Cardiac muscle cell (in vitro differentiated cells and primary cell): ENCODE measurements around the gene GRIA4. TPM values are rescaled to one million over a fixed set of nuclear protein-coding genes. Genes with fewer than 3 reads are reported as not detected.
"Not testable (repeated sequence)": the region's sequence is repeated elsewhere in the genome, so short reads cannot be mapped to it uniquely, and the experiment has no call there.

Source experiments
- DNase-seq, 2 donors: peaks; one replicate each; pipeline versions ENCODE4 v3.0.0 to v3.0.0-alpha.2; 2010 to 2017; ENCODE audit warnings: low read depth in 1 of 2, low spot score in 1 of 2
- H3K27ac ChIP-seq: fragments of 200-600 bp; sonication (generic); 2 replicates; pipeline ENCODE4 v1.5.1; 2016
- H3K27me3 ChIP-seq: fragments of 200-600 bp; sonication (generic); 2 replicates; pipeline ENCODE4 v1.6.0; 2016; ENCODE audit warnings: control low read depth
- H3K36me3 ChIP-seq: fragments of 200-600 bp; sonication (generic); 2 replicates; pipeline ENCODE4 v1.5.1; 2016; ENCODE audit warnings: control low read depth
- H3K4me1 ChIP-seq: fragments of 200-600 bp; sonication (generic); 2 replicates; pipeline ENCODE4 v1.8.1; 2017; ENCODE audit warnings: low read depth, mild to moderate bottlenecking, mixed run types
- H3K4me3 ChIP-seq: fragments of 200-600 bp; sonication (generic); 2 replicates; pipeline ENCODE4 v1.5.1; 2016; ENCODE audit warnings: mild to moderate bottlenecking
- H3K9me3 ChIP-seq: fragments of 200-600 bp; sonication (generic); 2 replicates; pipeline ENCODE4 v1.5.1; 2017; ENCODE audit warnings: low read depth, mild to moderate bottlenecking, control low read depth
- CTCF ChIP-seq: IDR thresholded peaks from 2 replicates; pipeline ENCODE4 v1.5.1; 2012; ENCODE audit warnings: low read depth, mild to moderate bottlenecking, low read length
- polyA plus RNA-seq: library from polyadenylated mRNA; unstranded; fragments of >200 nt; fragmentation: Nextera tagmentation; extraction: Ambion mirVana; gene quantifications from 2 replicates; pipeline ENCODE4 v1.2.1, GENCODE V29; 2016
- total RNA-seq: library from RNA; depleted of rRNA; stranded (reverse); fragments of >200 nt; gene quantifications from 2 replicates; pipeline ENCODE4 v1.2.3, GENCODE V29; 2016

The GRIA4 gene
- total and polyA plus RNA-seq, 2 experiments from 2014 or later = 20.8 to 36.6 TPM

DNA sequence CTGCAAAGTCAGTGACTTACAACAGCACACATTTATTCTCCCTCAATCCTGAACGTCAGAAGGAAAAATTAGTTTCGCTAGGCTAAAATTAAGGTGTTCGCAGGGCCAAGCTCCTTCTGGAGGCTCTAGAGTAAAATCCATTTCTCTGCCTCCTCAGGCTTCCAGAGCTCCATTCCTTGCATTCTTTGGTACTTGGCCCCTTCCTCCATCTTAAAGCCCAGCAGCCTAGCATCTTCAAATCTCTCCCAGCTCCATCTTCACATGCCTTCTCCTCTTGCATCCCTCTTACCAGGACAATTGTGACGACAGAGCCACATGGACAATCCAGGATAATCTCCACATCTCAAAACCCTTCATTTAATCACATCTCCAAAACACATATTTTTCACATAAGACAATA lies 165.0 kb downstream of the GRIA4 start:
- Histone ChIP-seq H3K36me3 (no peaks in the 10 kb centered on the region), H3K27me3 (no peaks in the 10 kb centered on the region), H3K27ac (no peak overlapping the region), H3K9me3 (no peaks in the 10 kb centered on the region), H3K4me3 (no peak overlapping the region), H3K4me1 (no peaks in the 10 kb centered on the region)
- TF ChIP-seq CTCF = no peak
- no peak for DNase-seq

DNA sequence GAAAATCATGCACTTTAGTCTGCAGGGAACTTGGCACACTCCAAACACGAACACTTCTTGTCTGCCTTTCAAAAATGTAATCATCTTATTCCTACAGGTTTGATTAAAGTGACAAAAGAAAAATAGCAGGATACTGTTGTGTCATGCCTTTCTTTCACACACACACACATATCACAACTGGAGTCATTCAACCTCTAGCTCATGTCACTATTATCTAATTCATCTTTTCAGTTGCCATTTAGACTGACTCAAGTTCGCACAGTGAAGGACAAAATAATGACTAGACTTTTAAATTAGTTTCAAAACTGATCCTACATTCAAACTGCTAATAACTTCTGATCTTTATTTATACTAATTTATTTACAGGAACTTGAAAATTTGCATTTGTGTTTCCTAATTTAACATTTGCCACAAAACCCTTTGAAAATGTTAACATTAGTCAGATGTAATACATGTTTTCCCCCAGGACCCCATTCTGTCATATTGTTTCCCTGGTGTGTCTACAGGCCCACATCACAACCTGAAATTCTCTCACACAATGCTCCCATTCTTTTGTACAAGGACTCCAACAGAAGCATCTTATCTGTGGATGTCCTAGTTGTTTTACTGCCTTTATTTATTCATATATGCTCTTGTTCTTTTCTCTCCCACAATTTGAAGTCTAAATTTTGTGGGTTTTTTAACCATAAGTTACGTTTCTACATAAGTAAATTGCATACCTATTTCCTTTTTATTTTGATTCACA lies 171.1 kb downstream of the GRIA4 start:
- H3K4me1 ChIP-seq = peaks cover 18% of the 10 kb centered on the region
- no peak for DNase-seq
- no peak for TF ChIP-seq CTCF
- H3K9me3 ChIP-seq = no peaks in the 10 kb centered on the region
- no peaks in the 10 kb centered on the region for H3K36me3 ChIP-seq
- H3K27ac ChIP-seq = no peak overlapping the region
- H3K4me3 ChIP-seq = no peak overlapping the region
- H3K27me3 ChIP-seq = no peaks in the 10 kb centered on the region

GRCh38 chr11:105781807-105782206 lies 171.9 kb downstream of the GRIA4 start:
- Histone ChIP-seq H3K4me3 (no peak overlapping the region), H3K4me1 (peaks cover 18% of the 10 kb centered on the region), H3K27me3 (no peaks in the 10 kb centered on the region), H3K9me3 (no peaks in the 10 kb centered on the region), H3K27ac (no peak overlapping the region), H3K36me3 (no peaks in the 10 kb centered on the region)
- TF ChIP-seq CTCF = no peak
- DNase-seq = no peak

- Histone ChIP-seq H3K4me1 (peaks cover 18% of the 10 kb centered on the region), H3K36me3 (no peaks in the 10 kb centered on the region), H3K9me3 (no peaks in the 10 kb centered on the region), H3K27me3 (no peaks in the 10 kb centered on the region), H3K27ac (no peak overlapping the region), H3K4me3 (no peak overlapping the region)
- no peak for TF ChIP-seq CTCF
- DNase-seq = no peak
Measured at GRCh38 chr11:105783216-105783615, 173.3 kb downstream of the GRIA4 start.

DNA sequence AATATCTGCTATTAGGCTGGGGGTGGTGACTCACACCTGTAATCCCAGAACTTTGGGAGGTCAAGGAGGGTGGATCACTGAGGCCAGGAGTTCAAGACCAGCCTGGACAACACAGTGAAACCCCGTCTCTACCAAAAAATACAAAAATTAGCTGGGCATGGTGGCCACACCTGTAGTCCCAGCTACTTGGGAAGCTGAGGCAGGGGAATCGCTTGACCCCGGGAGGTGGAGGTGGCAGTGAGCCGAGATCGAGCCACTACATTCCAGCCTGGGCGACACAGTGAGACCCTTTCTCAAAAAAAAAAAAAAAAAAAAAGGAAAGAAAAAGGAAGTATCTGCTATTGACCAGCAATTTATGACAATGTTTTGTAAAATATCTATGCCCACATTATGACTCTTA lies 176.0 kb downstream of the GRIA4 start:
- H3K27ac ChIP-seq, H3K9me3 ChIP-seq, H3K4me3 ChIP-seq, H3K36me3 ChIP-seq, H3K27me3 ChIP-seq, DNase-seq: not testable (repeated sequence)
- H3K4me1 ChIP-seq = peaks cover 15% of the 10 kb centered on the region

GRCh38 chr11:105786741-105787140 lies 176.9 kb downstream of the GRIA4 start:
- H3K27ac ChIP-seq = no peak overlapping the region
- TF ChIP-seq CTCF = no peak
- H3K36me3 ChIP-seq = no peaks in the 10 kb centered on the region
- H3K27me3 ChIP-seq = no peaks in the 10 kb centered on the region
- H3K4me1 ChIP-seq = peaks cover 6% of the 10 kb centered on the region
- DNase-seq = no peak
- H3K9me3 ChIP-seq = no peaks in the 10 kb centered on the region
- H3K4me3 ChIP-seq = no peak overlapping the region
